ENCODE results near the gene OR3A1.

- TF ChIP-seq CTCF (IDR thresholded peaks at IDR 0.05), result no peak
- TF ChIP-seq ZFX (IDR thresholded peaks at IDR 0.05; ENCODE audit: borderline replicate concordance), result no peak
These were observed 26.9 kb downstream of the OR3A1 start for GRCh38 chr17:3271072-3271848.
